NCI-H1930 (cell line): ENCODE results near the gene PTX4.
"Not testable (repeated sequence)": the region's sequence is repeated elsewhere in the genome, so short reads cannot be mapped to it uniquely, and the experiment has no call there.

Experiments used
- DNase-seq, 2 experiments: peaks; one replicate each; lab custom pipeline; 2025; lab: John Stamatoyannopoulos, UW

Gene PTX4

GRCh38 chr16:1481906-1482835, 6.6 kb downstream of the PTX4 start:
- no peak for DNase-seq

- not testable (repeated sequence) for DNase-seq
Measured at GRCh38 chr16:1478937-1479336, 9.8 kb downstream of the PTX4 start.

GRCh38 chr16:1477033-1477432, 11.7 kb downstream of the PTX4 start:
- DNase-seq: no peak

- no peak for DNase-seq
Measured at GRCh38 chr16:1475552-1476114, 13.1 kb downstream of the PTX4 start.

- DNase-seq: peak; percentile 71 to 89
Measured at GRCh38 chr16:1474796-1475551, 13.8 kb downstream of the PTX4 start, which contains the start of gene CLCN7. Gene CLCN7 (minus strand): TSS chr16:1475028. CDS start chr16:1474974, 54 bp downstream.

- DNase-seq: no peak
Measured at GRCh38 chr16:1474082-1474795, 14.5 kb downstream of the PTX4 start.

- DNase-seq: no peak
Measured at GRCh38 chr16:1472974-1473373, 15.8 kb downstream of the PTX4 start.

GRCh38 chr16:1471569-1472194, 17.1 kb downstream of the PTX4 start:
- no peak for DNase-seq

GRCh38 chr16:1470481-1471251, 18.1 kb downstream of the PTX4 start:
- no peak for DNase-seq

- DNase-seq: no peak
Measured at GRCh38 chr16:1469693-1470201, 19.0 kb downstream of the PTX4 start.

GRCh38 chr16:1469141-1469540, 19.6 kb downstream of the PTX4 start:
- DNase-seq: not testable (repeated sequence)

- DNase-seq: no peak
Measured at GRCh38 chr16:1468426-1468810, 20.3 kb downstream of the PTX4 start.

GRCh38 chr16:1466968-1467521, 21.7 kb downstream of the PTX4 start:
- no peak for DNase-seq

- DNase-seq: no peak
Measured at GRCh38 chr16:1466054-1466453, 22.7 kb downstream of the PTX4 start.

- no peak for DNase-seq
Measured at GRCh38 chr16:1465567-1465915, 23.2 kb downstream of the PTX4 start.

GRCh38 chr16:1464894-1465566, 23.7 kb downstream of the PTX4 start:
- no peak for DNase-seq

- no peak for DNase-seq
Measured at GRCh38 chr16:1464196-1464893, 24.4 kb downstream of the PTX4 start.

GRCh38 chr16:1461146-1461545, 27.6 kb downstream of the PTX4 start:
- DNase-seq: no peak

GRCh38 chr16:1460602-1461138, 28.1 kb downstream of the PTX4 start:
- no peak for DNase-seq
